Occipital lobe (tissue), 2 donors: Measurements from ENCODE around the gene TMOD4. TPM values are rescaled to one million over a fixed set of nuclear protein-coding genes. Genes with fewer than 3 reads are reported as not detected.

Experiments used
- DNase-seq: peaks from one replicate; lab custom pipeline; 2025; lab: John Stamatoyannopoulos, UW
- total RNA-seq: library from RNA; depleted of rRNA; stranded (reverse); fragments of >200 nt; gene quantifications from one replicate; pipeline ENCODE4 v1.2.3, GENCODE V29; 2014

The TMOD4 gene
- total RNA-seq, 1 donor from 2014 or later: not detected

- no peak for DNase-seq
Measured at GRCh38 chr1:151176514-151177045, 799 bp upstream of the TMOD4 start.

GRCh38 chr1:151175041-151175741, 590 bp downstream of the TMOD4 start:
- DNase-seq: peak; percentile 65

GRCh38 chr1:151171190-151171589, 4.6 kb downstream of the TMOD4 start:
- DNase-seq: no peak

GRCh38 chr1:151167116-151167515, 8.7 kb downstream of the TMOD4 start:
- no peak for DNase-seq

- DNase-seq: no peak
Measured at GRCh38 chr1:151166505-151166956, 9.2 kb downstream of the TMOD4 start.

- peak; percentile 96 for DNase-seq
Measured at GRCh38 chr1:151165738-151166504, 9.9 kb downstream of the TMOD4 start, which contains the start of the genes LYSMD1 and SCNM1. LYSMD1 (minus strand) TSS chr1:151165902; CDS start chr1:151165258, 644 bp downstream. SCNM1 (plus strand) TSS chr1:151166144; CDS start chr1:151166153, 9 bp downstream.

- DNase-seq: peak; percentile 67
Measured at GRCh38 chr1:151165281-151165737, 10.5 kb downstream of the TMOD4 start.

GRCh38 chr1:151164732-151165280, 11.0 kb downstream of the TMOD4 start:
- no peak for DNase-seq

- DNase-seq: no peak
Measured at GRCh38 chr1:151159373-151159772, 16.4 kb downstream of the TMOD4 start.

- no peak for DNase-seq
Measured at GRCh38 chr1:151158751-151159251, 17.0 kb downstream of the TMOD4 start.

- no peak for DNase-seq
Measured at GRCh38 chr1:151158326-151158725, 17.5 kb downstream of the TMOD4 start.

- DNase-seq: no peak
Measured at GRCh38 chr1:151157067-151157531, 18.7 kb downstream of the TMOD4 start.

GRCh38 chr1:151156515-151156819, 19.3 kb downstream of the TMOD4 start, which contains the start of gene TNFAIP8L2:
TNFAIP8L2 (plus strand) TSS chr1:151156649; CDS start chr1:151158698, 2,049 bp downstream.
- no peak for DNase-seq

- DNase-seq: no peak
Measured at GRCh38 chr1:151147665-151148064, 28.1 kb downstream of the TMOD4 start.

- no peak for DNase-seq
Measured at GRCh38 chr1:151147132-151147503, 28.7 kb downstream of the TMOD4 start.

GRCh38 chr1:151146412-151147131, 29.2 kb downstream of the TMOD4 start, which contains the start of gene SEMA6C:
SEMA6C (minus strand) TSS chr1:151146631; CDS start chr1:151142621, 4,010 bp downstream.
- DNase-seq: peak; percentile 97

- DNase-seq: no peak
Measured at GRCh38 chr1:151146072-151146411, 29.7 kb downstream of the TMOD4 start.

GRCh38 chr1:151145304-151146071, 30.3 kb downstream of the TMOD4 start:
- DNase-seq: peak; percentile 45

- no peak for DNase-seq
Measured at GRCh38 chr1:151144474-151145303, 31.1 kb downstream of the TMOD4 start.
